Skeletal muscle satellite cell (primary cell): Measurements from ENCODE around the gene MN1.

Experiments used
- H3K27me3 ChIP-seq: 2 replicates; pipeline ENCODE4 v1.7.0; 2013; ENCODE audit warnings: low read length; ENCODE audit not compliant: control insufficient read depth, insufficient read depth
- H3K36me3 ChIP-seq: 2 replicates; pipeline ENCODE4 v1.7.0; 2013; ENCODE audit warnings: mild to moderate bottlenecking, control low read depth, low read length; ENCODE audit not compliant: insufficient read depth
- H3K4me1 ChIP-seq: 2 replicates; pipeline ENCODE4 v1.7.0; 2013; ENCODE audit warnings: low read length; ENCODE audit not compliant: control insufficient read depth, insufficient read depth
- H3K4me2 ChIP-seq: 2 replicates; pipeline ENCODE4 v1.7.0; 2013; ENCODE audit warnings: mild to moderate bottlenecking, low read length
- H3K4me3 ChIP-seq: 2 replicates; pipeline ENCODE4 v1.7.0; 2013; ENCODE audit warnings: low read length
- H3K9ac ChIP-seq: 2 replicates; pipeline ENCODE4 v1.7.0; 2013; ENCODE audit warnings: mild to moderate bottlenecking, low read depth, low read length, moderate library complexity
- H3K9me3 ChIP-seq: replicated peaks from 2 replicates; pipeline ENCODE4 v1.7.0; 2013; ENCODE audit warnings: mild to moderate bottlenecking, control low read depth, low read length

MN1 gene

DNA sequence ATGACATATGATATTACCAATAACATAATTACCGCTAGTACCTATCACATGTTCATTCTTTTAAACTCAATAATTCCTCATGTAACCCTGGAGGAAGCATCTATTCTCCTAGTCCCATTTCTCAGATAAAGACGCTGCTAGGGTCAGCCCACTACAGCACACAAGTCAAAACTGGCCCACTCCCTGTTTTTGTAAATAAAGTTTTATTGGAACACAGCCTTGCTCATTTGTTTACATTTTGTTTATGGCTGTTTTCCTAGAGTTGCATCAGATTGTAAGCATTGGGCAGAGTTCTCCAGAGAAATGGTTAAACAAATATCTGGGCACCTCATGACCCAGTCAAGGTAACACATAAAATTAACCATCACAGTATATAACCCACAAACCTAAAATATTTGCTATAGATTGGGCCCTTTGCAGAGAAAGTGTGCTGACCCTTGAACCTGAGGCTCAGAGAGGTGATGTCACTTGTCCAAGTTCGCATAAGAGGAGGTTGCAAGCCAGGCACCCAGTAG is 36.8 kb downstream of the MN1 start:
- Histone ChIP-seq H3K4me1 (no peaks in the 10 kb centered on the region), H3K4me2 (no peak overlapping the region), H3K4me3 (no peak overlapping the region), H3K9ac (no peak overlapping the region), H3K9me3 (no peaks in the 10 kb centered on the region), H3K36me3 (no peaks in the 10 kb centered on the region), H3K27me3 (peaks cover 15% of the 10 kb centered on the region)

GRCh38 chr22:27761665-27762064 is 39.9 kb downstream of the MN1 start:
- Histone ChIP-seq H3K9me3 (no peaks in the 10 kb centered on the region), H3K36me3 (no peaks in the 10 kb centered on the region), H3K4me1 (no peaks in the 10 kb centered on the region), H3K9ac (no peak overlapping the region), H3K4me3 (no peak overlapping the region), H3K27me3 (peaks cover 3% of the 10 kb centered on the region), H3K4me2 (no peak overlapping the region)

DNA sequence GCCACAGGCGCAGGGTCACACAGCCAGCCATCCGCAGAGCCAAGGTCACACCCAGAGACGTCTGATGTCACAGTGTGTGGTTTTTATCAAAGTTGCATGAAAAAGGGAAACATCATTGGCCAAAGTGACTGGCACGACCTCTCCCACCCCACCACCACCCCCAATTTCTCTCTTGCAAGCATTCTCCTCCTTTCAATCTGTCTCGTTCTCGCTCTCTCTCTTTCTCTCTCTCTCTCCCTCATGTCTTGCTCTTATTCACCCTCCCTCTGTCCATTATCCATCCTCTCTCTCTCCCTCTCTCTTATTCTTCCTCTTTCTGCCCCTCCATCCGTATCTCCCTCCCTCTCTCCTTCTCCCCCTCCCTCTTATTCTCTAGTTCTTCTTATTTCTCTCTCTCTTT is 40.6 kb downstream of the MN1 start:
- Histone ChIP-seq H3K36me3 (no peaks in the 10 kb centered on the region), H3K27me3 (peaks cover 3% of the 10 kb centered on the region)

GRCh38 chr22:27760474-27760873 is 41.1 kb downstream of the MN1 start:
- no peaks in the 10 kb centered on the region for H3K4me1 ChIP-seq
- no peaks in the 10 kb centered on the region for H3K9me3 ChIP-seq
- peaks cover 3% of the 10 kb centered on the region for H3K27me3 ChIP-seq
- H3K4me3 ChIP-seq: no peak overlapping the region
- H3K9ac ChIP-seq: no peak overlapping the region
- no peak overlapping the region for H3K4me2 ChIP-seq
- H3K36me3 ChIP-seq: no peaks in the 10 kb centered on the region

More for the DNA sequence above, 40.6 kb downstream of the MN1 start:
- H3K9ac ChIP-seq: no peak overlapping the region
- H3K4me1 ChIP-seq: no peaks in the 10 kb centered on the region
- no peaks in the 10 kb centered on the region for H3K9me3 ChIP-seq
- no peak overlapping the region for H3K4me3 ChIP-seq
- no peak overlapping the region for H3K4me2 ChIP-seq

DNA sequence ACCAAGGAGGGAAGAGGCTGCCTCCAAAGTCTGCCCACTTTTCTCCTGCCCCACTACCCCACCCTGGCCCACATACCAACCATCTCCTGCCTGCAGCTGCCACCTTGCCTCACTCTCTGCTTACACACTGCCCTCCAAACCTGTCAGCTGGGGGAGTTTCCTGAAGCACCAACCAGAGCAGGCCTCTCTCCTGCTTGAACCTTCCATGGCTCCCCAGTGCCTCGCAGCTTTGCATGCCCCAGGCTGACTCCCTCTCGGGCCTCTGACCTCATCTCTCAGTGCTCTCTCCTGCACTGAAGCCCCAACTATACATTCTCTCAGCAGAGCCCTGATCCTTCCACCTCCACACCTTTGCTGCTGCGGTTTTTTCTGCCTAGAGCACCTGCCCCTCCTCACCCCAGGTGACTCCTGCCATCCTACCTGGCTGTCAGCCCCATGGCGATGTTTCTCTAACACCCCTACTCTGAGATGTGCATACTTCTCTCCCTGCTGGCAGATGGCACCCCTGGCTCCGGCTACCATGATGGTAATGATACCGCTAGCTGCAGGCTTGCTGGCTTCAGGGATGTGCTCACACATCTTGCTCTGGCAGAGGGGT is 43.5 kb downstream of the MN1 start:
- Histone ChIP-seq H3K36me3 (no peaks in the 10 kb centered on the region), H3K27me3 (peaks cover 8% of the 10 kb centered on the region), H3K4me3 (no peak overlapping the region), H3K9me3 (no peaks in the 10 kb centered on the region), H3K4me2 (no peak overlapping the region), H3K9ac (no peak overlapping the region), H3K4me1 (peaks cover 2% of the 10 kb centered on the region)

GRCh38 chr22:27756212-27756660 is 45.3 kb downstream of the MN1 start:
- Histone ChIP-seq H3K9ac (no peak overlapping the region), H3K36me3 (no peaks in the 10 kb centered on the region), H3K4me1 (peaks cover 7% of the 10 kb centered on the region), H3K27me3 (peaks cover 8% of the 10 kb centered on the region), H3K4me3 (no peak overlapping the region), H3K4me2 (no peak overlapping the region), H3K9me3 (no peaks in the 10 kb centered on the region)

- peaks cover 13% of the 10 kb centered on the region for H3K27me3 ChIP-seq
- H3K9ac ChIP-seq: no peak overlapping the region
- peaks cover 7% of the 10 kb centered on the region for H3K4me1 ChIP-seq
- no peak overlapping the region for H3K4me3 ChIP-seq
- no peaks in the 10 kb centered on the region for H3K36me3 ChIP-seq
- H3K9me3 ChIP-seq: no peaks in the 10 kb centered on the region
- no peak overlapping the region for H3K4me2 ChIP-seq
Measured at GRCh38 chr22:27755521-27756211, 45.9 kb downstream of the MN1 start.

- Histone ChIP-seq H3K9me3 (no peaks in the 10 kb centered on the region), H3K4me2 (no peak overlapping the region), H3K4me3 (no peak overlapping the region), H3K4me1 (peaks cover 7% of the 10 kb centered on the region), H3K27me3 (peaks cover 16% of the 10 kb centered on the region), H3K36me3 (no peaks in the 10 kb centered on the region), H3K9ac (no peak overlapping the region)
Measured at GRCh38 chr22:27754888-27755480, 46.6 kb downstream of the MN1 start.

GRCh38 chr22:27754247-27754887 is 47.2 kb downstream of the MN1 start:
- no peak overlapping the region for H3K4me3 ChIP-seq
- peaks cover 9% of the 10 kb centered on the region for H3K4me1 ChIP-seq
- no peaks in the 10 kb centered on the region for H3K36me3 ChIP-seq
- H3K27me3 ChIP-seq: peaks cover 22% of the 10 kb centered on the region
- no peak overlapping the region for H3K4me2 ChIP-seq
- no peaks in the 10 kb centered on the region for H3K9me3 ChIP-seq
- no peak overlapping the region for H3K9ac ChIP-seq

- no peaks in the 10 kb centered on the region for H3K36me3 ChIP-seq
- H3K27me3 ChIP-seq: peaks cover 29% of the 10 kb centered on the region
- peaks cover 18% of the 10 kb centered on the region for H3K4me1 ChIP-seq
- no peak overlapping the region for H3K9ac ChIP-seq
- H3K4me3 ChIP-seq: no peak overlapping the region
- no peak overlapping the region for H3K4me2 ChIP-seq
- no peaks in the 10 kb centered on the region for H3K9me3 ChIP-seq
Measured at GRCh38 chr22:27752771-27753170, 48.8 kb downstream of the MN1 start.

DNA sequence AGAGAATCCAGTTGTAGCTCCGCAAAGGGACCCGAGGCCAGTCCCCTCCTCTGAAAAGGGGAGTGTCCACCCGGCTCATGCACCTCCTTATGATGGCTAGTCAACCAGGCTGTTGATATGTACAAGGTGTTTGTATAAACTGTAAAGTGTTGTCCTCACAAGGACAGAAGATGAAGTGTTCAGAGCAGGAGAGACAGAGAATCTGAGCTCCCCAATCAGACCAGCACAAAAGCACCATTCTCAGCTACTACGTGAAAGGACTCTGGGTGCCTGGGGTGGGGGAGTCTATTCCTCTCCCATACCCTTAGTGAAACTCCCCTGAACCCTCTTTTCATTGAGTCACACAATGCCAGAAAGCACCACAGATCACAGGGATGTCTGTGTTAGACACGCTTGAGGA is 49.4 kb downstream of the MN1 start:
- no peak overlapping the region for H3K4me3 ChIP-seq
- peaks cover 18% of the 10 kb centered on the region for H3K4me1 ChIP-seq
- peaks cover 29% of the 10 kb centered on the region for H3K27me3 ChIP-seq
- H3K9ac ChIP-seq: no peak overlapping the region
- no peak overlapping the region for H3K4me2 ChIP-seq
- no peaks in the 10 kb centered on the region for H3K9me3 ChIP-seq
- no peaks in the 10 kb centered on the region for H3K36me3 ChIP-seq
